OCI-LY3 (cell line): Measurements from ENCODE around the gene ZSCAN9.
A peak's percentile ranks its signal among the peaks of the same experiment; 100 is the strongest.

Experiments used
- H2AFZ ChIP-seq: fragments of 200-600, 300-600 bp; shearing (Covaris generic); 2 replicates; pipeline ENCODE4 v1.6.0; 2014; ENCODE audit warnings: antibody characterized with exemption, low read depth, low read length
- H3K27ac ChIP-seq: fragments of 200-600, 300-600 bp; sonication (generic); 2 replicates; pipeline ENCODE4 v1.5.1; 2014; ENCODE audit warnings: mild to moderate bottlenecking, low read length, moderate library complexity, mixed read lengths
- H3K27me3 ChIP-seq: fragments of 200-600, 300-600 bp; sonication (generic); 2 replicates; pipeline ENCODE4 v1.6.1; 2014; ENCODE audit warnings: low read depth, low read length, mixed read lengths
- H3K36me3 ChIP-seq: fragments of 200-600, 300-600 bp; sonication (generic); replicated peaks from 2 replicates; pipeline ENCODE3; 2014; ENCODE audit warnings: low read depth, low read length, mixed read lengths
- H3K4me1 ChIP-seq: fragments of 300-600, 200-600 bp; sonication (generic); 2 replicates; pipeline ENCODE4 v1.6.1; 2014; ENCODE audit warnings: low read length, mixed read lengths
- H3K4me2 ChIP-seq: fragments of 200-600, 300-600 bp; sonication (generic); 2 replicates; pipeline ENCODE4 v1.6.1; 2014; ENCODE audit warnings: low read length, mixed read lengths
- H3K4me3 ChIP-seq: fragments of 300-600, 200-600 bp; sonication (generic); 2 replicates; pipeline ENCODE4 v1.5.1; 2014; ENCODE audit warnings: antibody characterized with exemption, mild to moderate bottlenecking, low read length, moderate library complexity
- H3K79me2 ChIP-seq: fragments of 300-600, 200-600 bp; shearing (Covaris generic); 2 replicates; pipeline ENCODE4 v1.6.1; 2014; ENCODE audit warnings: mild to moderate bottlenecking, low read length, mixed read lengths
- H3K9ac ChIP-seq: fragments of 300-600, 200-600 bp; shearing (Covaris generic); 2 replicates; pipeline ENCODE4 v1.6.0; 2014; ENCODE audit warnings: mild to moderate bottlenecking, low read length, moderate library complexity
- H3K9me3 ChIP-seq: fragments of 200-600, 300-600 bp; shearing (Covaris generic); 2 replicates; pipeline ENCODE4 v1.6.1; 2014; ENCODE audit warnings: low read length, mixed read lengths; ENCODE audit not compliant: insufficient read depth
- H4K20me1 ChIP-seq: fragments of 200-600, 300-600 bp; sonication (generic); 2 replicates; pipeline ENCODE4 v1.6.1; 2016; ENCODE audit warnings: low read length, mixed read lengths; ENCODE audit not compliant: insufficient read depth
- CTCF ChIP-seq: fragments of 200-600, 300-600 bp; sonication (generic); IDR thresholded peaks from 2 replicates; pipeline ENCODE4 v1.5.1; 2014; ENCODE audit warnings: antibody characterized with exemption, low read length, low read depth
- EZH2phosphoT487 ChIP-seq: fragments of 200-600 bp; shearing (Covaris generic); IDR thresholded peaks from 2 replicates; pipeline ENCODE4 v1.6.1; 2018; ENCODE audit warnings: antibody characterized with exemption, mixed run types, low read depth

ZSCAN9 gene

GRCh38 chr6:28217890-28218289 lies 7.2 kb upstream of the ZSCAN9 start:
- Histone ChIP-seq H3K27ac (no peak overlapping the region), H3K4me1 (peaks cover 16% of the 10 kb centered on the region), H3K4me3 (peak overlapping the region; percentile 78; the same call in 1 of the 2 replicates)

GRCh38 chr6:28218312-28219248 lies 6.5 kb upstream of the ZSCAN9 start:
- TF ChIP-seq EZH2phosphoT487 (no peak), CTCF (no peak)
- peak overlapping the region; percentile 90 for H2AFZ ChIP-seq

More at GRCh38 chr6:28217890-28218289, 7.2 kb upstream of the ZSCAN9 start:
- TF ChIP-seq CTCF: no peak
- TF ChIP-seq EZH2phosphoT487: no peak
- Histone ChIP-seq H3K9me3 (no peaks in the 10 kb centered on the region), H3K9ac (no peak overlapping the region), H4K20me1 (no peaks in the 10 kb centered on the region), H3K79me2 (no peaks in the 10 kb centered on the region; the same call in 1 of the 2 replicates), H3K27me3 (no peaks in the 10 kb centered on the region), H2AFZ (no peak overlapping the region), H3K4me2 (peak overlapping the region; percentile 79), H3K36me3 (no peaks in the 10 kb centered on the region)

GRCh38 chr6:28220257-28221133 lies 4.6 kb upstream of the ZSCAN9 start:
- TF ChIP-seq CTCF (no peak), EZH2phosphoT487 (no peak)
- peak overlapping the region; percentile 28 for H3K4me2 ChIP-seq
- H3K27ac ChIP-seq: no peak overlapping the region
- no peaks in the 10 kb centered on the region for H3K9me3 ChIP-seq
- H3K27me3 ChIP-seq: no peaks in the 10 kb centered on the region
- peaks cover 6% of the 10 kb centered on the region for H3K79me2 ChIP-seq
- H4K20me1 ChIP-seq: no peaks in the 10 kb centered on the region
- no peak overlapping the region for H3K9ac ChIP-seq
- peak overlapping the region; percentile 46; the same call in 1 of the 2 replicates for H2AFZ ChIP-seq
- peaks cover 13% of the 10 kb centered on the region; the same call in 1 of the 2 replicates for H3K4me1 ChIP-seq
- H3K4me3 ChIP-seq: no peak overlapping the region
- H3K36me3 ChIP-seq: no peaks in the 10 kb centered on the region

More at GRCh38 chr6:28218312-28219248, 6.5 kb upstream of the ZSCAN9 start:
- H3K4me3 ChIP-seq: peak overlapping the region; percentile 78
- peak overlapping the region; percentile 64 for H3K9ac ChIP-seq
- H4K20me1 ChIP-seq: no peaks in the 10 kb centered on the region
- H3K36me3 ChIP-seq: no peaks in the 10 kb centered on the region
- no peak overlapping the region for H3K27ac ChIP-seq
- H3K4me2 ChIP-seq: peak overlapping the region; percentile 79
- H3K4me1 ChIP-seq: peaks cover 10% of the 10 kb centered on the region
- H3K27me3 ChIP-seq: no peaks in the 10 kb centered on the region
- no peaks in the 10 kb centered on the region; the same call in 1 of the 2 replicates for H3K79me2 ChIP-seq
- H3K9me3 ChIP-seq: no peaks in the 10 kb centered on the region
